Heart right ventricle (tissue), 16 donors: Measurements from ENCODE around the gene SP140L. TPM values are rescaled to one million over a fixed set of nuclear protein-coding genes. Genes with fewer than 3 reads are reported as not detected.
A peak's percentile ranks its signal among the peaks of the same experiment; 100 is the strongest.
"Not testable (repeated sequence)": the region's sequence is repeated elsewhere in the genome, so short reads cannot be mapped to it uniquely, and the experiment has no call there.

Source experiments
- ATAC-seq, 8 donors: fragments of 200-7000 bp; cut with Tn5 transposase; one replicate each; pipeline ENCODE4 v1.9.1; 2020; ENCODE audit warnings: mild to moderate bottlenecking in 8 of 8, moderate library complexity in 8 of 8, moderate number of reproducible peaks in 1 of 8
- DNase-seq, 2 donors: peaks; one replicate each; pipeline ENCODE4 v3.0.0-alpha.2; 2020
- H3K27ac ChIP-seq, 10 donors: fragments of 200-600 bp; sonication (generic) in 2 of 10; one replicate each; pipeline versions ENCODE4 v1.5.0 to v1.8.0; 2020 to 2022; ENCODE audit warnings: mild to moderate bottlenecking in 3 of 10
- H3K27me3 ChIP-seq, 7 donors: fragments of 200-600 bp; one replicate each; pipeline ENCODE4 v1.8.0; 2021 to 2022; ENCODE audit warnings: mild to moderate bottlenecking in 2 of 7
- H3K36me3 ChIP-seq, 9 donors: fragments of 200-600 bp; sonication (generic) in 1 of 9; one replicate each; pipeline versions ENCODE4 v1.5.0 to v1.8.0; 2020 to 2022; ENCODE audit warnings: mild to moderate bottlenecking in 2 of 9
- H3K4me1 ChIP-seq, 9 donors: fragments of 200-600 bp; sonication (generic) in 1 of 9; one replicate each; pipeline versions ENCODE4 v1.5.0 to v1.8.0; 2020 to 2022; ENCODE audit warnings: mild to moderate bottlenecking in 4 of 9
- H3K4me3 ChIP-seq, 10 donors: fragments of 200-600 bp; sonication (generic) in 2 of 10; one replicate each; pipeline versions ENCODE4 v1.5.0 to v1.8.0; 2020 to 2022; ENCODE audit warnings: mild to moderate bottlenecking in 7 of 10, moderate library complexity in 2 of 10
- H3K9me3 ChIP-seq, 11 donors: fragments of 200-600 bp in 10 of 11; sonication (generic) in 2 of 11; one replicate each; pipeline versions ENCODE4 v1.5.0 to v1.8.0; 2013 to 2022; ENCODE audit warnings: mild to moderate bottlenecking in 2 of 11, control low read depth in 1 of 11, moderate library complexity in 1 of 11
- WGBS, 2 donors: extraction: QIAGEN DNeasy Blood & Tissue Kit; methylation state at CpG; one replicate each; pipeline ENCODE4 v1.1.7; 2013; ENCODE audit warnings: inconsistent platforms in 1 of 2; 5-methylcytosine and 5-hydroxymethylcytosine counted together
- intact Hi-C, 10 donors: fragments of 100-400 bp; cut with DNase I; formaldehyde crosslinking; loops; one replicate each; pipeline versions ENCODE4 v1.11.1 to v1.14.2; 2022
- polyA plus RNA-seq, 2 donors: library from polyadenylated mRNA; stranded (reverse); fragments of 200-250 nt; gene quantifications; one replicate each; pipeline ENCODE4 v1.2.3, GENCODE V29; 2013
- total RNA-seq, 10 donors: library from RNA; stranded (reverse); fragmentation: NEBNext Ultra II Directional in 3 of 10; extraction: Animal tissue kit (Norgen Biotek cat#: 25700) in 3 of 10; gene quantifications; one replicate each; pipeline versions ENCODE4 v1.2.1 to v1.2.4, GENCODE V29; 2021 to 2023
- TF ChIP-seq, protein P1 (sequence below), 9 donors: fragments of 200-600 bp; sonication (generic) in 2 of 9; IDR thresholded peaks; one replicate each; pipeline versions ENCODE4 v1.5.0 to v1.8.0; 2021 to 2022; ENCODE audit warnings: antibody characterized with exemption in 9 of 9, mild to moderate bottlenecking in 5 of 9, moderate library complexity in 1 of 9
- donor health status: Arrhythmogenic right ventricular cardiomyopathy.
- donor health status: ischemic (EF 13 %, LVEDD 7.1; RV severe dilation, severe dysfunction).
- donor health status: healthy with polysubstance abuse.
- donor health status: DM: no; HTN: yes; CAD: no.
- donor health status: DM: no; HTN: no; CAD: no.
- donor health status: ischemic (EF 25% LVEDD 6.9; RV normal size, moderate dysfunction).
- donor health status: ischemic (EF 25% LVEDD 5.7; RV mildly dilated, moderate dysfunction).
- donor health status: healthy.
- donor health status: DM: yes; HTN: yes; CAD: no.
- donor health status: Ischemic cardiomyopathy.
- donor health status: ischemic (EF 35%, LVEDD 5.7; RV mildly dilated, moderate dysfunction).
- donor health status: nonischemic (EF 11% LVEDD 7.7; RV severe dilation, severe dysfunction).
- donor health status: DM: yes; HTN: yes; CAD: no.
- donor health status: PGD.
- donor health status: ischemic (EF 29% LVEDD 5.4; RV normal size, mild dysfunction).
- donor health status: nonischemic (EF 23%, LVEDD 6.1; RV moderate dilation, normal function).

The SP140L gene
- total and polyA plus RNA-seq, 12 donors: 2.5 to 10.8 (median 4.4) TPM

DNA sequence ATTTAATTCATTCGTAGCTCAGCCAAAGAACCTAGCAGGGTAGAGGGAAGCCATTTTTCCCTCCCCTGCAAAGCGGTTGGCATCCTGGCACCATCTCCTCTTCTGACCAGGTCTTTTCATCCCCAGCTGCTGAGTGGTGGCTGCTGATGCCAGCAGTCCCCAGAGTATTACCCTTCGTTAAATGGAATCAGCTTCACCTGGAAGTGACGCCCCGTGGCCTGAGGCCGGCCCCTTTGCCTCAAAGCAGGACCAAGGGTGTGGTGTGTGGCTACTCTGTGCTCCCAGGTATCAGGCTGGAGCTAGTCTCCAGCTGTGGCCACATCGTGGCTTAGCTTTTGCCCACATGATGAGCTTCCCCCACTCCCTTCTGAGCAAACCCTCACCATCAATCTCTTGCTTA, 76.8 kb downstream of the SP140L start:
- DNase-seq (no peak), ATAC-seq (no peak)
- WGBS, 2 donors: 92 to 96% methylated on average over 7 of the region's 7 CpGs
- Histone ChIP-seq H3K4me3 (no peak overlapping the region), H3K36me3 (peaks cover 0 to 48% (median 0%) of the 10 kb centered on the region in 9 donors), H3K9me3 (no peaks in the 10 kb centered on the region), H3K4me1 (peaks cover 0 to 17% (median 6%) of the 10 kb centered on the region in 9 donors), H3K27ac (no peak overlapping the region), H3K27me3 (no peaks in the 10 kb centered on the region)
- TF ChIP-seq, protein P1, sequence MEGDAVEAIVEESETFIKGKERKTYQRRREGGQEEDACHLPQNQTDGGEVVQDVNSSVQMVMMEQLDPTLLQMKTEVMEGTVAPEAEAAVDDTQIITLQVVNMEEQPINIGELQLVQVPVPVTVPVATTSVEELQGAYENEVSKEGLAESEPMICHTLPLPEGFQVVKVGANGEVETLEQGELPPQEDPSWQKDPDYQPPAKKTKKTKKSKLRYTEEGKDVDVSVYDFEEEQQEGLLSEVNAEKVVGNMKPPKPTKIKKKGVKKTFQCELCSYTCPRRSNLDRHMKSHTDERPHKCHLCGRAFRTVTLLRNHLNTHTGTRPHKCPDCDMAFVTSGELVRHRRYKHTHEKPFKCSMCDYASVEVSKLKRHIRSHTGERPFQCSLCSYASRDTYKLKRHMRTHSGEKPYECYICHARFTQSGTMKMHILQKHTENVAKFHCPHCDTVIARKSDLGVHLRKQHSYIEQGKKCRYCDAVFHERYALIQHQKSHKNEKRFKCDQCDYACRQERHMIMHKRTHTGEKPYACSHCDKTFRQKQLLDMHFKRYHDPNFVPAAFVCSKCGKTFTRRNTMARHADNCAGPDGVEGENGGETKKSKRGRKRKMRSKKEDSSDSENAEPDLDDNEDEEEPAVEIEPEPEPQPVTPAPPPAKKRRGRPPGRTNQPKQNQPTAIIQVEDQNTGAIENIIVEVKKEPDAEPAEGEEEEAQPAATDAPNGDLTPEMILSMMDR (IDR thresholded peaks at IDR 0.05): no peak
- intact Hi-C loops: no loop called here

DNA sequence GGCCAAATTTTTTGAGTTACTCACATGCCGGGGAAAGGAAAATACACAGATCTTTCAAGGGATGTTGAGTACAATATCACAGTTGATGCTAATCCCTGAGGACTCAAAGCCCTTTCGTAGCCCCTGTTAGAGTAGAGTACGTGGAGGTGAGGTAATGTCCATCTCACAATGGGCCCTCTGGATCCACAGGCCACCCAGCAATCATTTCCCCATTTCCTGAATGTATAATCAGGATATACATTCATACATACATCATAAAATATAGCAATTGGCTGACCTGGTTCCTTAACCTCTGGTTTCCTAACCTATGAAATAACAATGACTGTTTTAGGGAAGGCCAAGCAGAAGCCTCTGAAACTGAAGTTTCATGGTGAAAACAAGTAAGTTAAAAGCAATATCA, 78.8 kb downstream of the SP140L start:
- Histone ChIP-seq H3K27ac (no peak overlapping the region), H3K36me3 (peaks cover 0 to 35% (median 0%) of the 10 kb centered on the region in 9 donors), H3K4me3 (no peak overlapping the region), H3K27me3 (no peaks in the 10 kb centered on the region), H3K4me1 (peaks cover 0 to 32% (median 18%) of the 10 kb centered on the region in 9 donors), H3K9me3 (no peaks in the 10 kb centered on the region)
- WGBS, 2 donors: 88 to 95% methylated on average over 3 of the region's 3 CpGs
- TF ChIP-seq, protein P1 (IDR thresholded peaks at IDR 0.05): no peak
- no peak for ATAC-seq
- no peak for DNase-seq
- intact Hi-C loops: no loop called here

DNA sequence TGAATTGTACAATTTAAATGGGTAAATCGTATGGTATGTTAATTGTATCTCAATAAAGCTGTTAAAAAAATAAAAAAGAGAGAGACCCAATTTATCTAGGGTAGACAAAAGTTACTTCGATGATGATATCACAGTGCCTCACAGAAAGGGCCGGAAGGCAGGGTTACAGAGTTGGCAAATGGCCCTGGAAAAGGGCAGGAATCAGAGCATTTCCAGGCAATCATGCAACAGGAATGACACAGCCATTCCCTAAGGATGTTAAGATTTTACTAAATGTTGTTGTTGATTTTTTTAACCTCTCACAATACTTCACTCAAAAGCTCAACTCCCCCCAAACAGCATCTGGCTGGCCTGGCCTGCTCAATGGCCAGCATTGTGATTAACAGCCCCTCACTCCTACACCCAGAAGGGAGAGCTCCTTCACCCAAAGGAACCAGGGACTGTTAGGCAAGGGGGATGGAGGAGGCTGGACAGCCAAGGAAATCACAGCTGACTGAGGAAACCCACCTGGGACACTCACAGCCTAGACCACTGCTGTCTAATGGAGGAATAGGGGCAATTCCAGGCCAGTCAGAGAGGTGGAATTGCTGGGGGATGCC, 81.3 kb downstream of the SP140L start:
- DNase-seq: peak in 1 of 2 donors; percentile 53
- ATAC-seq: peak in 5 of 8 donors; percentile 12 to 65 (median 26)
- intact Hi-C loops: no loop called here
- H3K9me3 ChIP-seq: no peaks in the 10 kb centered on the region
- H3K36me3 ChIP-seq: peaks cover 0 to 20% (median 0%) of the 10 kb centered on the region in 9 donors
- H3K4me3 ChIP-seq: no peak overlapping the region
- WGBS, 2 donors: 38 to 59% methylated on average over 3 of the region's 3 CpGs
- H3K4me1 ChIP-seq: peaks cover 6 to 52% (median 37%) of the 10 kb centered on the region in 9 donors
- H3K27me3 ChIP-seq: no peaks in the 10 kb centered on the region
- peak overlapping the region in 9 of 10 donors; percentile 44 to 83 (median 61) for H3K27ac ChIP-seq
- TF ChIP-seq, protein P1 (IDR thresholded peaks at IDR 0.05): no peak

DNA sequence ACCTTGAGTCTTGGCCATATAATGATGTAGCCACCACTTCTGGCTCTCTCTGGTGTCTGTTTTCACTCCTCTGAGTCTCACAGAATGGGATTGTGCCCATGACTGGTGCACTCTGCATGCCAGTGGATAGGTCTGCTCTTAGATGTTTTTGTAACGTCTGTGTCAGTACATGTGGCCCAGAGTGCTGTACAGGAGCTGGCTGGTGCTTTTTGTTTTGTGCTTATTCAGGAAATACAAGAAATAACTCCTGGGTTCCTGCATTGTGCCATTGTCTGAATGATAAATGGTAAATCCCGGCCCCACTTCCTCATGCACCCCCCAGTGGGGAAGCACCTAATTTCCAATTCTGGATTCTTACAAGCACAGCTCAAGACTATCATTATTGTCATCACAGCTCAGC, 82.3 kb downstream of the SP140L start:
- H3K27me3 ChIP-seq, H3K9me3 ChIP-seq, DNase-seq, H3K4me3 ChIP-seq, intact Hi-C loops: not testable (repeated sequence)
- peaks cover 0 to 10% (median 0%) of the 10 kb centered on the region in 9 donors for H3K36me3 ChIP-seq
- peak in 1 of 8 donors; percentile 2 for ATAC-seq
- H3K4me1 ChIP-seq: peaks cover 6 to 62% (median 37%) of the 10 kb centered on the region in 9 donors
- peak overlapping the region in 8 of 10 donors; percentile 48 to 83 (median 62) for H3K27ac ChIP-seq
- 38 to 60% methylated on average over 2 of the region's 2 CpGs for WGBS, 2 donors

DNA sequence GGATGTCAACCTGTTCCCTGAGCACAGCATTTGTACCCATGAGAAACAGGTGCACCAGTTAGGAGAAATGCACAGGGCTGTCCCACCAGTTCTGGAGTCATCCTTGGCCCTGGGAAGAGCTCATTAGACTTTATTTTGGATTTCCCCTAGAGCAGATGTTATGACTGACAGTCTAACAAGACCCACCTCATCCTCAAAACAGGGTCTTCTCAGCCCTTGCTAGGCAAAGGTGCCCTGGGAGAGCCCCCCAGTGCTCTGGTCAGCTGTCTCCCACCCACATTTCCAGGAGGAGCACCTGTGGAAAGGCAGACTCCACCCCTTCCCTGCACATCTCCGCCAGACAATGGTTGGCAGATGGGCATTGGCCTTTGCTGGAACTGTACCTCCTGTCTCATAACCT, 83.3 kb downstream of the SP140L start:
- Histone ChIP-seq H3K4me1 (peaks cover 6 to 71% (median 37%) of the 10 kb centered on the region in 9 donors), H3K27me3 (no peaks in the 10 kb centered on the region), H3K36me3 (peaks cover 0 to 10% (median 0%) of the 10 kb centered on the region in 9 donors), H3K4me3 (no peak overlapping the region), H3K27ac (peak overlapping the region in 2 of 10 donors; percentile 52 to 80), H3K9me3 (no peaks in the 10 kb centered on the region)
- intact Hi-C loops: loop anchor here in 2 of 10 donors (5.0 to 10.0 kb wide), 2 partner anchors 37 to 185 kb away; partner anchors contain the start of gene SP140 (in 1 of the 2)
- DNase-seq: no peak
- TF ChIP-seq, protein P1 (IDR thresholded peaks at IDR 0.05): no peak
- 89 to 100% methylated on average over 1 of the region's 1 CpG for WGBS, 2 donors
- ATAC-seq: no peak
